ENCODE data around the gene IL1RAPL2. TPM values are rescaled to one million over a fixed set of nuclear protein-coding genes. Genes with fewer than 3 reads are reported as not detected.
"Not testable (repeated sequence)": the region's sequence is repeated elsewhere in the genome, so short reads cannot be mapped to it uniquely, and the experiment has no call there.

Gene IL1RAPL2
- total and polyA plus RNA-seq, 2 donors (not counting 3 experiments of a cell fraction or from before 2014, with no cell fraction given) = not detected

DNA sequence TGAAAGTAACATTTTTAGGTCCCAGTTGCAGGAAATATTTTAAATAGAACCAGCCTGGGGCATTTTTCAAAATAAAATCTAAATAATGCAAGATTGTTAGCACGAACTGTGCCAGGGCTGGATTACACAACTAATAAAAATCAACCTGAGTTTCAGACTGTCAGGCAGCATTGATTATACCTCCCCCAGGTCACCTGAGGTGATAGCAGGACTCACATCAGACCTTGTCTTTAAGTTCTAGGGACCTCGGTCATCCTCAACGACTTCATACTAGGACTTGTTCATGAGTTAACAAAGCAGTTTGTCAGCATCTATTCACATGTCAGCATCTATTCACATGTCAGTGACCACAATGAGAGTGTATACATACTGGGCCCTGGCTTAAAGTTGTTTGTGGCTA, 663.1 kb downstream of the IL1RAPL2 start:
- BruUV-seq (replicated peaks) = no TSS peak

DNA sequence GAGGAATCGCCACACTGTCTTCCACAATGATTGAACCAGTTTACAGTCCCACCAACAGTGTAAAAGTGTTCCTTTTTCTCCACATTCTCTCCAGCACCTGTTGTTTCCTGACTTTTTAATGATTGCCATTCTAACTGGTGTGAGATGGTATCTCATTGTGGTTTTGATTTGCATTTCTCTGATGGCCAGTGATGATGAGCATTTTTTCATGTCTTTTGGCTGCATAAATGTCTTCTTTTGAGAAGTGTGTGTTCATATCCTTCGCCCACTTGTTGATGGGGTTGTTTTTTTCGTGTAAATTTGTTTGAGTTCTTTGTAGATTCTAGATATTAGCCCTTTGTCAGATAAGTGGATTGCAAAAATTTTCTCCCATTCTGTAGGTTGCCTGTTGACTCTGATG, 671.4 kb downstream of the IL1RAPL2 start:
- H3K4me3 ChIP-seq (replicated peaks in 1 of 3; ENCODE audit: insufficient read depth in 1 of 3, low read depth in 1 of 3, low read length in 3 of 3); H3K36me3 ChIP-seq (ENCODE audit: control insufficient read depth in 2 of 2, extremely low read depth in 1 of 2, insufficient read depth in 2 of 2, low read length in 2 of 2); H3K79me2 ChIP-seq (ENCODE audit: control insufficient read depth, insufficient read depth, low read length); H3K4me1 ChIP-seq (ENCODE audit: control insufficient read depth, extremely low read depth, insufficient read depth, low read length); BruUV-seq (replicated peaks); H4K20me1 ChIP-seq (replicated peaks; ENCODE audit: control insufficient read depth, extremely low read depth, insufficient read depth, low read length); H3K9me3 ChIP-seq (replicated peaks; ENCODE audit: control insufficient read depth, insufficient read depth, low read length); CTCF ChIA-PET; DNase-seq (ENCODE audit: low read depth, low spot score); H3K9ac ChIP-seq (replicated peaks; ENCODE audit: extremely low read depth, insufficient read depth, low read length); H3K27me3 ChIP-seq (ENCODE audit: control insufficient read depth in 2 of 2, insufficient read depth in 2 of 2, low read length in 2 of 2); intact Hi-C loops (cut with micrococcal nuclease); H3K9me1 ChIP-seq (replicated peaks; ENCODE audit: control insufficient read depth, extremely low read depth, insufficient read depth, low read length); dilution Hi-C loops (cut with MboI; ENCODE audit: extremely low pct_ligation_motif_present, low sequenced_read_pairs); FAIRE-seq; POLR2A ChIA-PET; H3K27ac ChIP-seq (ENCODE audit: insufficient read depth, low read depth, low read length); H2AFZ ChIP-seq (ENCODE audit: low read depth, low read length); H3K4me2 ChIP-seq (ENCODE audit: insufficient read depth, low read length): not testable (repeated sequence)

More for the DNA sequence above, 663.1 kb downstream of the IL1RAPL2 start:
- H3K27me3 ChIP-seq (ENCODE audit: control insufficient read depth in 2 of 2, insufficient read depth in 2 of 2, low read length in 2 of 2) = no peaks in the 10 kb centered on the region
- H3K4me3 ChIP-seq (replicated peaks in 1 of 3; ENCODE audit: insufficient read depth in 1 of 3, low read depth in 1 of 3, low read length in 3 of 3) = no peak overlapping the region
- TF ChIP-seq POLR2AphosphoS5 (IDR thresholded peaks at IDR 0.05; ENCODE audit: insufficient read depth, low read depth, low read length) (no peak), MYC (IDR thresholded peaks at IDR 0.05; ENCODE audit: low read depth, low read length) (no peak), JUN (IDR thresholded peaks at IDR 0.05; ENCODE audit: borderline replicate concordance, insufficient read depth, insufficient read length, low read depth) (no peak)
- TF ChIP-seq, protein P1, sequence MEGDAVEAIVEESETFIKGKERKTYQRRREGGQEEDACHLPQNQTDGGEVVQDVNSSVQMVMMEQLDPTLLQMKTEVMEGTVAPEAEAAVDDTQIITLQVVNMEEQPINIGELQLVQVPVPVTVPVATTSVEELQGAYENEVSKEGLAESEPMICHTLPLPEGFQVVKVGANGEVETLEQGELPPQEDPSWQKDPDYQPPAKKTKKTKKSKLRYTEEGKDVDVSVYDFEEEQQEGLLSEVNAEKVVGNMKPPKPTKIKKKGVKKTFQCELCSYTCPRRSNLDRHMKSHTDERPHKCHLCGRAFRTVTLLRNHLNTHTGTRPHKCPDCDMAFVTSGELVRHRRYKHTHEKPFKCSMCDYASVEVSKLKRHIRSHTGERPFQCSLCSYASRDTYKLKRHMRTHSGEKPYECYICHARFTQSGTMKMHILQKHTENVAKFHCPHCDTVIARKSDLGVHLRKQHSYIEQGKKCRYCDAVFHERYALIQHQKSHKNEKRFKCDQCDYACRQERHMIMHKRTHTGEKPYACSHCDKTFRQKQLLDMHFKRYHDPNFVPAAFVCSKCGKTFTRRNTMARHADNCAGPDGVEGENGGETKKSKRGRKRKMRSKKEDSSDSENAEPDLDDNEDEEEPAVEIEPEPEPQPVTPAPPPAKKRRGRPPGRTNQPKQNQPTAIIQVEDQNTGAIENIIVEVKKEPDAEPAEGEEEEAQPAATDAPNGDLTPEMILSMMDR (IDR thresholded peaks at IDR 0.05; ENCODE audit: extremely low read depth in 1 of 2, insufficient read depth in 1 of 2, low read depth in 1 of 2, low read length in 2 of 2) = no peak
- H3K4me1 ChIP-seq (ENCODE audit: control insufficient read depth, extremely low read depth, insufficient read depth, low read length) = no peaks in the 10 kb centered on the region
- no peaks in the 10 kb centered on the region for H3K36me3 ChIP-seq (ENCODE audit: control insufficient read depth in 2 of 2, extremely low read depth in 1 of 2, insufficient read depth in 2 of 2, low read length in 2 of 2)
- H4K20me1 ChIP-seq (replicated peaks; ENCODE audit: control insufficient read depth, extremely low read depth, insufficient read depth, low read length) = no peaks in the 10 kb centered on the region
- no peak overlapping the region for H3K9ac ChIP-seq (replicated peaks; ENCODE audit: extremely low read depth, insufficient read depth, low read length)
- no peaks in the 10 kb centered on the region for H3K9me3 ChIP-seq (replicated peaks; ENCODE audit: control insufficient read depth, insufficient read depth, low read length)
- FAIRE-seq (no peak), DNase-seq (ENCODE audit: low read depth, low spot score) (no peak)
- POLR2A ChIA-PET = no interaction called here
- H3K4me2 ChIP-seq (ENCODE audit: insufficient read depth, low read length) = no peak overlapping the region
- no peak overlapping the region for H3K27ac ChIP-seq (ENCODE audit: insufficient read depth, low read depth, low read length)
- no peak overlapping the region for H2AFZ ChIP-seq (ENCODE audit: low read depth, low read length)
- H3K79me2 ChIP-seq (ENCODE audit: control insufficient read depth, insufficient read depth, low read length) = no peaks in the 10 kb centered on the region
- CTCF ChIA-PET = no interaction called here
- intact Hi-C loops (cut with micrococcal nuclease) = no loop called here
- no peaks in the 10 kb centered on the region for H3K9me1 ChIP-seq (replicated peaks; ENCODE audit: control insufficient read depth, extremely low read depth, insufficient read depth, low read length)
- dilution Hi-C loops (cut with MboI; ENCODE audit: extremely low pct_ligation_motif_present, low sequenced_read_pairs) = no loop called here
